CD4-positive, alpha-beta memory T cell (primary cell): ENCODE results near the gene APBA2. TPM values are rescaled to one million over a fixed set of nuclear protein-coding genes. Genes with fewer than 3 reads are reported as not detected.

Experiments used
- CTCF ChIA-PET: fragments of 350-600 bp; sonication (Branson Sonifier 250); formaldehyde crosslinking; loops from one replicate; lab custom pipeline; 2021; ENCODE audit warnings: inconsistent platforms; ENCODE audit not compliant: partially characterized antibody; lab: Charles Lee
- POLR2A ChIA-PET: fragments of 350-600 bp; sonication (Branson Sonifier 250); formaldehyde crosslinking; loops from one replicate; lab custom pipeline; 2021; ENCODE audit not compliant: partially characterized antibody; lab: Charles Lee
- DNase-seq, 5 donors: peaks; one replicate each; pipeline versions ENCODE4 v3.0.0 to v3.0.0-alpha.2; 2020 to 2022; ENCODE audit warnings: mixed read lengths in 1 of 5
- H3K27ac ChIP-seq: one replicate; pipeline ENCODE4 v1.7.0; 2013; ENCODE audit warnings: low read depth, low read length
- H3K27me3 ChIP-seq: 2 replicates; pipeline ENCODE4 v1.7.0; 2013; ENCODE audit warnings: mild to moderate bottlenecking, low read length, moderate library complexity; ENCODE audit not compliant: insufficient read depth
- H3K36me3 ChIP-seq: 2 replicates; pipeline ENCODE4 v1.7.0; 2013; ENCODE audit warnings: mild to moderate bottlenecking, low read length, moderate library complexity; ENCODE audit not compliant: insufficient read depth
- H3K4me1 ChIP-seq: 2 replicates; pipeline ENCODE4 v1.7.0; 2013; ENCODE audit warnings: mild to moderate bottlenecking, low read length, moderate library complexity; ENCODE audit not compliant: insufficient read depth
- H3K4me3 ChIP-seq, 2 donors: one replicate each; pipeline ENCODE4 v1.7.0; 2013; ENCODE audit warnings: low read length in 2 of 2, mild to moderate bottlenecking in 1 of 2
- H3K9me3 ChIP-seq, 2 donors: one replicate each; pipeline ENCODE4 v1.7.0; 2013; ENCODE audit warnings: low read length in 2 of 2, control low read depth in 1 of 2; ENCODE audit not compliant: control insufficient read depth in 1 of 2
- H3K27ac Mint-ChIP-seq, 7 donors: one replicate each; pipeline ENCODE4 v1.8.0; 2020 to 2021; ENCODE audit warnings: mixed read lengths in 7 of 7, mild to moderate bottlenecking in 6 of 7, inconsistent platforms in 3 of 7, moderate library complexity in 3 of 7
- H3K27me3 Mint-ChIP-seq, 2 donors: one replicate each; pipeline ENCODE4 v1.8.0; 2020 to 2021; ENCODE audit warnings: mixed read lengths in 2 of 2
- H3K36me3 Mint-ChIP-seq, 2 donors: one replicate each; pipeline ENCODE4 v1.8.0; 2020 to 2021; ENCODE audit warnings: mixed read lengths in 2 of 2, inconsistent platforms in 1 of 2, mild to moderate bottlenecking in 1 of 2
- H3K4me1 Mint-ChIP-seq, 4 donors: one replicate each; pipeline ENCODE4 v1.8.0; 2020 to 2021; ENCODE audit warnings: mixed read lengths in 4 of 4, mild to moderate bottlenecking in 1 of 4
- H3K4me3 Mint-ChIP-seq, 8 donors: one replicate each; pipeline ENCODE4 v1.8.0; 2020 to 2021; ENCODE audit warnings: mixed read lengths in 8 of 8, mild to moderate bottlenecking in 7 of 8, moderate library complexity in 6 of 8, inconsistent platforms in 3 of 8
- H3K9me3 Mint-ChIP-seq, 8 donors: one replicate each; pipeline ENCODE4 v1.8.0; 2020 to 2021; ENCODE audit warnings: mixed read lengths in 8 of 8, mild to moderate bottlenecking in 5 of 8, inconsistent platforms in 3 of 8, moderate library complexity in 1 of 8
- intact Hi-C: fragments of 100-400 bp; cut with micrococcal nuclease; formaldehyde crosslinking; loops from one replicate; pipeline ENCODE4 v1.15.1; 2023
- polyA plus RNA-seq, 2 donors: library from polyadenylated mRNA; unstranded; fragments of 300-500 nt; fragmentation: Illumina TruSeq; gene quantifications; one replicate each; pipeline ENCODE4 v1.2.3, GENCODE V29; 2021
- total RNA-seq, 2 experiments: library from RNA; stranded (reverse); gene quantifications; one replicate each; pipeline ENCODE4 v1.2.3, GENCODE V29; 2021

APBA2 gene
- total and polyA plus RNA-seq, 4 experiments from 2014 or later: 11.1 to 57.3 (median 40.4) TPM

GRCh38 chr15:29083161-29083560 is 197.4 kb downstream of the APBA2 start:
- Histone ChIP-seq H3K9me3 (no peaks in the 10 kb centered on the region), H3K4me3 (no peak overlapping the region), H3K4me1 (no peaks in the 10 kb centered on the region), H3K36me3 (no peaks in the 10 kb centered on the region), H3K27ac (no peak overlapping the region), H3K27me3 (no peaks in the 10 kb centered on the region)
- Mint-ChIP-seq H3K9me3 (peaks cover 0 to 5% (median under 1%) of the 10 kb centered on the region in 8 donors), H3K4me1 (peaks cover 6 to 12% (median 8%) of the 10 kb centered on the region in 4 donors), H3K4me3 (no peak overlapping the region), H3K36me3 (peaks cover 3 to 26% of the 10 kb centered on the region in 2 donors), H3K27ac (no peak overlapping the region), H3K27me3 (no peaks in the 10 kb centered on the region)
- DNase-seq: no peak
- ChIA-PET POLR2A (no interaction called here), CTCF (interaction anchor here (1.6 to 4.7 kb wide), 3 partner anchors 7 to 21 kb away, joined by 4 to 30 read pairs (median 4); no protein-coding TSS in a partner anchor)
- intact Hi-C loops: loop anchor here (10.0 kb wide), 1 partner anchor 208 kb away; no protein-coding TSS in a partner anchor

- Histone ChIP-seq H3K4me1 (peaks cover 4% of the 10 kb centered on the region), H3K27me3 (no peaks in the 10 kb centered on the region), H3K36me3 (no peaks in the 10 kb centered on the region), H3K27ac (no peak overlapping the region), H3K9me3 (no peaks in the 10 kb centered on the region), H3K4me3 (no peak overlapping the region)
- Mint-ChIP-seq H3K36me3 (peaks cover 3 to 22% of the 10 kb centered on the region in 2 donors), H3K27ac (no peak overlapping the region), H3K4me3 (no peak overlapping the region), H3K4me1 (peaks cover 11 to 19% (median 14%) of the 10 kb centered on the region in 4 donors), H3K9me3 (peaks cover 0 to 5% (median under 1%) of the 10 kb centered on the region in 8 donors), H3K27me3 (no peaks in the 10 kb centered on the region)
- no peak for DNase-seq
- intact Hi-C loops: loop anchor here (10.0 kb wide), 1 partner anchor 209 kb away; no protein-coding TSS in a partner anchor
- ChIA-PET CTCF (interaction anchor here (1.0 to 1.6 kb wide), 3 partner anchors 16 to 20 kb away, joined by 3 to 4 read pairs (median 3); no protein-coding TSS in a partner anchor), POLR2A (no interaction called here)
Observed at GRCh38 chr15:29083858-29084257, 198.1 kb downstream of the APBA2 start.

GRCh38 chr15:29086001-29086400 is 200.2 kb downstream of the APBA2 start:
- Histone ChIP-seq H3K36me3 (no peaks in the 10 kb centered on the region), H3K27ac (no peak overlapping the region), H3K27me3 (no peaks in the 10 kb centered on the region), H3K9me3 (no peaks in the 10 kb centered on the region), H3K4me1 (peaks cover 19% of the 10 kb centered on the region), H3K4me3 (no peak overlapping the region)
- intact Hi-C loops: loop anchor here (10.0 kb wide), 1 partner anchor 211 kb away; no protein-coding TSS in a partner anchor
- Mint-ChIP-seq H3K27ac (peak overlapping the region in 1 of 7 donors; percentile 3), H3K4me3 (no peak overlapping the region), H3K9me3 (peaks cover 0 to 5% (median under 1%) of the 10 kb centered on the region in 8 donors), H3K36me3 (peaks cover 3 to 11% of the 10 kb centered on the region in 2 donors), H3K4me1 (peaks cover 18 to 39% (median 26%) of the 10 kb centered on the region in 4 donors), H3K27me3 (no peaks in the 10 kb centered on the region)
- no peak for DNase-seq
- ChIA-PET POLR2A (interaction anchor here (0.6 kb wide), 1 partner anchor 138 kb away, joined by 3 read pairs; no protein-coding TSS in a partner anchor), CTCF (interaction anchor here (1.5 kb wide), 1 partner anchor 16 kb away, joined by 4 read pairs; no protein-coding TSS in a partner anchor)

GRCh38 chr15:29086891-29087290 is 201.1 kb downstream of the APBA2 start:
- ChIA-PET CTCF (interaction anchor here (1.5 kb wide), 1 partner anchor 15 kb away, joined by 4 read pairs; no protein-coding TSS in a partner anchor), POLR2A (no interaction called here)
- H3K36me3 ChIP-seq: no peaks in the 10 kb centered on the region
- H3K4me3 Mint-ChIP-seq: no peak overlapping the region
- H3K4me1 Mint-ChIP-seq: peaks cover 18 to 39% (median 26%) of the 10 kb centered on the region in 4 donors
- peaks cover 19% of the 10 kb centered on the region for H3K4me1 ChIP-seq
- no peak overlapping the region for H3K4me3 ChIP-seq
- H3K36me3 Mint-ChIP-seq: peaks cover 3 to 6% of the 10 kb centered on the region in 2 donors
- no peak overlapping the region for H3K27ac ChIP-seq
- intact Hi-C loops: loop anchor here (10.0 kb wide), 1 partner anchor 212 kb away; no protein-coding TSS in a partner anchor
- H3K27ac Mint-ChIP-seq: no peak overlapping the region
- peaks cover 0 to 5% (median under 1%) of the 10 kb centered on the region in 8 donors for H3K9me3 Mint-ChIP-seq
- H3K27me3 ChIP-seq: no peaks in the 10 kb centered on the region
- H3K9me3 ChIP-seq: no peaks in the 10 kb centered on the region
- H3K27me3 Mint-ChIP-seq: no peaks in the 10 kb centered on the region
- DNase-seq: no peak

GRCh38 chr15:29087521-29088285 is 201.9 kb downstream of the APBA2 start:
- ChIA-PET POLR2A (no interaction called here), CTCF (interaction anchor here (1.1 to 6.6 kb wide), 6 partner anchors 12 to 298 kb away, joined by 3 to 46 read pairs (median 6); no protein-coding TSS in a partner anchor)
- peak overlapping the region in 5 of 7 donors; percentile 33 to 60 (median 41) for H3K27ac Mint-ChIP-seq
- intact Hi-C loops: loop anchor here (10.0 kb wide), 1 partner anchor 213 kb away; no protein-coding TSS in a partner anchor
- peak overlapping the region in 1 of 8 donors; percentile 7 for H3K4me3 Mint-ChIP-seq
- H3K27me3 Mint-ChIP-seq: no peaks in the 10 kb centered on the region
- Histone ChIP-seq H3K4me1 (peaks cover 19% of the 10 kb centered on the region), H3K4me3 (no peak overlapping the region), H3K36me3 (no peaks in the 10 kb centered on the region), H3K9me3 (no peaks in the 10 kb centered on the region), H3K27ac (no peak overlapping the region), H3K27me3 (no peaks in the 10 kb centered on the region)
- peaks cover 3 to 5% of the 10 kb centered on the region in 2 donors for H3K36me3 Mint-ChIP-seq
- peaks cover 18 to 39% (median 26%) of the 10 kb centered on the region in 4 donors for H3K4me1 Mint-ChIP-seq
- H3K9me3 Mint-ChIP-seq: peaks cover 0 to 5% (median under 1%) of the 10 kb centered on the region in 8 donors
- no peak for DNase-seq

GRCh38 chr15:29088666-29089065 is 202.9 kb downstream of the APBA2 start:
- CTCF ChIA-PET: interaction anchor here (1.1 to 6.6 kb wide), 10 partner anchors 11 to 299 kb away, joined by 3 to 46 read pairs (median 4); no protein-coding TSS in a partner anchor

More at GRCh38 chr15:29088666-29089065, 202.9 kb downstream of the APBA2 start:
- Mint-ChIP-seq H3K27ac (peak overlapping the region; percentile 36 to 85 (median 54)), H3K36me3 (peaks cover 3 to 9% of the 10 kb centered on the region in 2 donors), H3K4me1 (peaks cover 18 to 39% (median 26%) of the 10 kb centered on the region in 4 donors), H3K9me3 (peaks cover 0 to 5% (median under 1%) of the 10 kb centered on the region in 8 donors), H3K27me3 (no peaks in the 10 kb centered on the region), H3K4me3 (peak overlapping the region in 2 of 8 donors; percentile 23 to 51)
- intact Hi-C loops: loop anchor here (10.0 kb wide), 1 partner anchor 214 kb away; no protein-coding TSS in a partner anchor
- no peak overlapping the region for H3K4me3 ChIP-seq
- H3K9me3 ChIP-seq: no peaks in the 10 kb centered on the region
- H3K4me1 ChIP-seq: peaks cover 19% of the 10 kb centered on the region
- no peak for DNase-seq
- H3K36me3 ChIP-seq: no peaks in the 10 kb centered on the region
- POLR2A ChIA-PET: interaction anchor here (1.3 kb wide), 1 partner anchor 299 kb away, joined by 3 read pairs; no protein-coding TSS in a partner anchor
- no peak overlapping the region for H3K27ac ChIP-seq
- no peaks in the 10 kb centered on the region for H3K27me3 ChIP-seq
